Choroid plexus epithelial cell (primary cell): Measurements from ENCODE around the gene SPOCK3.

Experiments used
- DNase-seq: peaks from one replicate; pipeline ENCODE4 v3.0.0-alpha.2; 2010; ENCODE audit warnings: low read depth
- H3K4me3 ChIP-seq: 2 replicates; pipeline ENCODE4 v1.5.1; 2011; ENCODE audit warnings: low read depth, mild to moderate bottlenecking, control low read depth, low read length, moderate library complexity
- CTCF ChIP-seq: conservative IDR thresholded peaks from 2 replicates; pipeline ENCODE4 v1.5.1; 2011; ENCODE audit warnings: low read depth, mild to moderate bottlenecking, control low read depth, inconsistent platforms, low read length, moderate library complexity

SPOCK3 gene

GRCh38 chr4:167136270-167136669 is 98.0 kb downstream of the SPOCK3 start:
- DNase-seq, result no peak
- TF ChIP-seq CTCF, result no peak
- H3K4me3 ChIP-seq, result no peak overlapping the region

DNA sequence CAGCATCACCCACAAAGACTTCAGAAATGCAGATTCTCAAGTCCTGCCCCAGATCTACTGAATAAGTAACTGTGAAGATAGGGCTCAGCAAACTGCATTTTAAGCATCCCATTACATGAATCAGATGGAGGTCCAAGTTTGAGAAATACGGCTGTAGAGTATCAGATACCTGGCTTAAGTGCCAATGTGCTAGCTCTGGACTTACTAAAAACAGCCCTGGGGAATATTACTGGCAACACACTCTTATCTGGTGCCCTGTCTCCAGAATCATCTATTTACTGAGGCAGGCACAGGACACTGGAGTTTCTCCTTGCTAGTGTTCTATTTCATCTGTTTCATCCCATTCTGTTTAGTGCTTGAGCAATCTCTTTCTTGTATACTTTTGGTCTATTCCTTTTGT is 105.1 kb downstream of the SPOCK3 start:
- no peak for TF ChIP-seq CTCF
- no peak for DNase-seq
- H3K4me3 ChIP-seq, result no peak overlapping the region

GRCh38 chr4:167119392-167119791 is 114.9 kb downstream of the SPOCK3 start:
- no peak overlapping the region for H3K4me3 ChIP-seq
- DNase-seq, result no peak
- no peak for TF ChIP-seq CTCF

GRCh38 chr4:167117273-167117672 is 117.0 kb downstream of the SPOCK3 start:
- no peak overlapping the region for H3K4me3 ChIP-seq
- no peak for DNase-seq
- no peak for TF ChIP-seq CTCF

DNA sequence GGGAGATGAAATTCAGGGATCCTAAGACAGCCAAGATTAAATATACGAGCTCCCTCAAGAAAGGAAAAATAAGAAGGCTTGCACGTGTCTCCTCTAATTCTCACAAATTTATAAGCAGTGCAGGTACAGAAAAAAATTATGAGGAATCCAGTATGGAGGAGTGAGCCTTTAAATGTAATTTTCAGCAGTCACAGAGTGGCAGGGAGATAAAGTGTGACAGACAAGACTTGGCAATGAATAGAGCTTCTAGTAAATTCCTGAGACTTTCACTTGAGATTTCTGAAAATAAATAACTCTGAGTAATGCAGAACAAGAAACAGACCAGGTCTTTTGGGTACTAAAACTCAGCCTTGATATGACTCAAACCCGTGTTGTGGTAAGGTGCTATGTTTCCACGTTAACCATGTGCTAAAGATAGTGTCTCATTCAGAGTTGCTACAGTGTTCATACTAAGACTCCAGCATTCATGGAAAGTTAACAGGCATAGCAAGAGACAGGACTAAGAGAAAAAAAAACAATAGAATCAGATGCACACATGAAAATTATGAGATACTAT is 119.8 kb downstream of the SPOCK3 start:
- DNase-seq, result no peak
- no peak overlapping the region for H3K4me3 ChIP-seq
- no peak for TF ChIP-seq CTCF

DNA sequence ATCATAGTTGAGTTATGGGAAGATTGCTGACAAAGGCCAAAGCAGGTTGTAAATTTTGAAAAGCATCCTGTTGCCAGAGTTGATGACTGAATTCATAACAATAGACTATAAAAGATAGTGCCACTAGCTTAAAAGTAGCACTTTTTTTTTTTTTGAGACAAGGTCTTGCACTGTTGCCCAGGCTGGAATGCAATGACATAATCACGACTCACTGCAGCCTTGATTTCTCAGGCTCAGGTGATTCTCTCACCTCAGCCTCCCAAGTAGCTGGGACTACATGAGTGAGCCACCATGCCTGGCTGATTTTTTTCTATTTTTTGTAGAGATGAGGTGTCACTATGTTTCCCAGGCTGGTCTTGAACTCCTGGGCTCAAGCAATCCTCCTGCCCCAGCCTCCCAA is 122.7 kb downstream of the SPOCK3 start:
- no peak for DNase-seq
- TF ChIP-seq CTCF, result no peak
- H3K4me3 ChIP-seq, result no peak overlapping the region

- H3K4me3 ChIP-seq, result no peak overlapping the region
- TF ChIP-seq CTCF, result no peak
- no peak for DNase-seq
These were observed 123.2 kb downstream of the SPOCK3 start for GRCh38 chr4:167111092-167111491.
